ENCODE data around the gene AHDC1. TPM values are rescaled to one million over a fixed set of nuclear protein-coding genes. Genes with fewer than 3 reads are reported as not detected.
A peak's percentile ranks its signal among the peaks of the same experiment; 100 is the strongest.

Gene AHDC1
- total and polyA plus RNA-seq, 9 of the 15 experiments (the other 6 are each of a cell fraction or from before 2014, with no cell fraction given) = 0.21 to 36.4 (median 4.7) TPM

DNA sequence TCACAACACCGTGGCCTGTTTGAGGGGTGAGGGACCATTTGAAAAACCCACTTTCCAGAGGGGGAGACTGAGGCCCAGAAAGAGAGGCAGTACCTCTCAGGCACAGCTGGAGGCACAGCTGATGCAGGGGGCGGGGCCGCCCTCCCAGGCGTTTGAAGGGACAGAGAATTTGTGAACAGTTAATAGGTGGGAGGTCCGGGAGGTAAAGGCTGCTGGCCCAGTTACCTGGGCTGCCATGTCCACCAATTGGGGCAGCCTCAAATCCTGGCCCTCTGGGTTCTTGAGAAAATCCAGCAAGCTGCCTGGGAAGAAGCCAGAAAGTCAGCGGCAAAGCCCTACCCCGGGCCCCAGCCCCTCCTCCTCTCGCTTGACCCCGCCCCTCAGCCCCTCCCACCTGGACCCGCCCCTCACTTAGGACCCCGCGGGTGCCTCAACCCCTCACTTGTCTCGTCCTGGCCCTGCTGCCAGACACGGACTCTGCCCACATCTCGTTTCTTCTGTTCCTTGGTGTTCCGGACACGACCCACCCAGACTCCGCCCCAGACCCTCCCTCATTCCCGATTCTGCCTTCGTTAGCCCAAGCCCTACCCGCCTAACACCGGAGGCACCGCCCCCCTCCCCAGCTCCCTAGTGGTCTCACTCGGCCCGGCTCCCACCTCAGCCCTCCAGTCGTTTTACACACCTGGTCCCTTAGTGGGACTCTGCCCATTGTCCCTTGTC, 10.8 kb upstream of the AHDC1 start (continued):
- TF ChIP-seq DIDO1 (tag; IDR thresholded peaks at IDR 0.05; ENCODE audit: low read depth) = no peak
- no peak for TF ChIP-seq LEF1 (IDR thresholded peaks at IDR 0.05)
- no peak for TF ChIP-seq RAD51 (IDR thresholded peaks at IDR 0.05; ENCODE audit: borderline replicate concordance, low read depth)
- TF ChIP-seq POLR2B (IDR thresholded peaks at IDR 0.05; ENCODE audit: low read depth, partially characterized antibody) = no peak
- TF ChIP-seq ZBTB7A (IDR thresholded peaks at IDR 0.05; ENCODE audit: borderline replicate concordance, control insufficient read depth, low read depth, low read length) = peak; percentile 62; the same call in 1 of the 2 replicates
- TF ChIP-seq SMARCB1 (IDR thresholded peaks at IDR 0.05; ENCODE audit: insufficient read length, low read depth) = no peak
- no peak for TF ChIP-seq CHCHD3 (CRISPR knock-in tag; IDR thresholded peaks at IDR 0.05)
- TF ChIP-seq, protein P1, sequence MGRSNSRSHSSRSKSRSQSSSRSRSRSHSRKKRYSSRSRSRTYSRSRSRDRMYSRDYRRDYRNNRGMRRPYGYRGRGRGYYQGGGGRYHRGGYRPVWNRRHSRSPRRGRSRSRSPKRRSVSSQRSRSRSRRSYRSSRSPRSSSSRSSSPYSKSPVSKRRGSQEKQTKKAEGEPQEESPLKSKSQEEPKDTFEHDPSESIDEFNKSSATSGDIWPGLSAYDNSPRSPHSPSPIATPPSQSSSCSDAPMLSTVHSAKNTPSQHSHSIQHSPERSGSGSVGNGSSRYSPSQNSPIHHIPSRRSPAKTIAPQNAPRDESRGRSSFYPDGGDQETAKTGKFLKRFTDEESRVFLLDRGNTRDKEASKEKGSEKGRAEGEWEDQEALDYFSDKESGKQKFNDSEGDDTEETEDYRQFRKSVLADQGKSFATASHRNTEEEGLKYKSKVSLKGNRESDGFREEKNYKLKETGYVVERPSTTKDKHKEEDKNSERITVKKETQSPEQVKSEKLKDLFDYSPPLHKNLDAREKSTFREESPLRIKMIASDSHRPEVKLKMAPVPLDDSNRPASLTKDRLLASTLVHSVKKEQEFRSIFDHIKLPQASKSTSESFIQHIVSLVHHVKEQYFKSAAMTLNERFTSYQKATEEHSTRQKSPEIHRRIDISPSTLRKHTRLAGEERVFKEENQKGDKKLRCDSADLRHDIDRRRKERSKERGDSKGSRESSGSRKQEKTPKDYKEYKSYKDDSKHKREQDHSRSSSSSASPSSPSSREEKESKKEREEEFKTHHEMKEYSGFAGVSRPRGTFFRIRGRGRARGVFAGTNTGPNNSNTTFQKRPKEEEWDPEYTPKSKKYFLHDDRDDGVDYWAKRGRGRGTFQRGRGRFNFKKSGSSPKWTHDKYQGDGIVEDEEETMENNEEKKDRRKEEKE (IDR thresholded peaks at IDR 0.05; ENCODE audit: borderline replicate concordance in 1 of 2, control insufficient read depth in 1 of 2, low read depth in 2 of 2, low read length in 1 of 2) = no peak
- no peak for TF ChIP-seq SAFB2 (IDR thresholded peaks at IDR 0.05; ENCODE audit: borderline replicate concordance, low read depth, low read length, severe bottlenecking)
- no peak for TF ChIP-seq ZBTB40 (IDR thresholded peaks at IDR 0.05)
- TF ChIP-seq ZBTB40 (CRISPR knock-in tag; IDR thresholded peaks at IDR 0.05) = no peak
- TF ChIP-seq BCOR (IDR thresholded peaks at IDR 0.05) = peak; percentile 85
- TF ChIP-seq ZNF561 (CRISPR knock-in tag; conservative IDR thresholded peaks at IDR 0.05) = no peak
- TF ChIP-seq, protein P2, sequence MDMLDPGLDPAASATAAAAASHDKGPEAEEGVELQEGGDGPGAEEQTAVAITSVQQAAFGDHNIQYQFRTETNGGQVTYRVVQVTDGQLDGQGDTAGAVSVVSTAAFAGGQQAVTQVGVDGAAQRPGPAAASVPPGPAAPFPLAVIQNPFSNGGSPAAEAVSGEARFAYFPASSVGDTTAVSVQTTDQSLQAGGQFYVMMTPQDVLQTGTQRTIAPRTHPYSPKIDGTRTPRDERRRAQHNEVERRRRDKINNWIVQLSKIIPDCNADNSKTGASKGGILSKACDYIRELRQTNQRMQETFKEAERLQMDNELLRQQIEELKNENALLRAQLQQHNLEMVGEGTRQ (CRISPR knock-in tag; IDR thresholded peaks at IDR 0.05) = no peak
- no peak for TF ChIP-seq NCOA1 (IDR thresholded peaks at IDR 0.05; ENCODE audit: low read depth)
- no peak for TF ChIP-seq MCM7 (IDR thresholded peaks at IDR 0.05)

All from K562 (cell line).